ENCODE measurements around the gene DMKN.

GRCh38 chr19:35543280-35544109, 30.0 kb upstream of the DMKN start:
- TF ChIP-seq FOS (IDR thresholded peaks at IDR 0.05; ENCODE audit: borderline replicate concordance, insufficient read depth, low read length) (no peak), MYC (IDR thresholded peaks at IDR 0.05; ENCODE audit: low read depth, low read length) (no peak), POLR2A (IDR thresholded peaks at IDR 0.05; ENCODE audit: low read depth, low read length) (no peak), CTCF (IDR thresholded peaks at IDR 0.05; ENCODE audit: extremely low read depth in 1 of 2, insufficient read depth in 1 of 2, low read depth in 1 of 2, low read length in 2 of 2) (no peak), JUN (IDR thresholded peaks at IDR 0.05; ENCODE audit: borderline replicate concordance, insufficient read depth, insufficient read length, low read depth) (no peak)

Data from endothelial cell of umbilical vein (primary cell).